Lower lobe of right lung (tissue), 2 donors: Measurements from ENCODE around the gene MAGI1. TPM values are rescaled to one million over a fixed set of nuclear protein-coding genes. Genes with fewer than 3 reads are reported as not detected.

Source experiments
- ATAC-seq, 2 donors: fragments of 200-7000 bp; cut with Tn5 transposase; one replicate each; pipeline ENCODE4 v1.9.1; 2020 to 2022; ENCODE audit warnings: mild to moderate bottlenecking in 2 of 2, moderate library complexity in 2 of 2
- DNase-seq: peaks from one replicate; pipeline ENCODE4 v3.0.0-alpha.2; 2020
- H3K27ac ChIP-seq: fragments of 200-600 bp; one replicate; pipeline ENCODE4 v1.8.0; 2022
- H3K27me3 ChIP-seq: fragments of 200-600 bp; one replicate; pipeline ENCODE4 v1.8.0; 2022; ENCODE audit warnings: low read depth
- H3K36me3 ChIP-seq: fragments of 200-600 bp; one replicate; pipeline ENCODE4 v1.8.0; 2022; ENCODE audit warnings: mild to moderate bottlenecking
- H3K4me1 ChIP-seq: fragments of 200-600 bp; one replicate; pipeline ENCODE4 v1.8.0; 2022
- H3K4me3 ChIP-seq: fragments of 200-600 bp; one replicate; pipeline ENCODE4 v1.8.0; 2022; ENCODE audit warnings: mild to moderate bottlenecking
- H3K9me3 ChIP-seq: fragments of 200-600 bp; one replicate; pipeline ENCODE4 v1.8.0; 2022
- intact Hi-C: fragments of 100-400 bp; cut with DNase I; formaldehyde crosslinking; loops from one replicate; pipeline ENCODE4 v1.11.0; 2022
- total RNA-seq: library from RNA; stranded (reverse); fragmentation: NEBNext Ultra II Directional; extraction: Animal tissue kit (Norgen Biotek cat#: 25700); gene quantifications from one replicate; pipeline ENCODE4 v1.2.1, GENCODE V29; 2021
- TF ChIP-seq, protein P1 (sequence below): fragments of 200-600 bp; IDR thresholded peaks from one replicate; pipeline ENCODE4 v1.8.0; 2022; ENCODE audit warnings: antibody characterized with exemption, mild to moderate bottlenecking
- donor health status: DM: no; HTN: yes; CAD: no; lungs with severe emphysema.

The MAGI1 gene
- total RNA-seq, 1 donor from 2014 or later = 35.5 TPM

GRCh38 chr3:65875393-65876027 lies 163.2 kb downstream of the MAGI1 start:
- TF ChIP-seq, protein P1, sequence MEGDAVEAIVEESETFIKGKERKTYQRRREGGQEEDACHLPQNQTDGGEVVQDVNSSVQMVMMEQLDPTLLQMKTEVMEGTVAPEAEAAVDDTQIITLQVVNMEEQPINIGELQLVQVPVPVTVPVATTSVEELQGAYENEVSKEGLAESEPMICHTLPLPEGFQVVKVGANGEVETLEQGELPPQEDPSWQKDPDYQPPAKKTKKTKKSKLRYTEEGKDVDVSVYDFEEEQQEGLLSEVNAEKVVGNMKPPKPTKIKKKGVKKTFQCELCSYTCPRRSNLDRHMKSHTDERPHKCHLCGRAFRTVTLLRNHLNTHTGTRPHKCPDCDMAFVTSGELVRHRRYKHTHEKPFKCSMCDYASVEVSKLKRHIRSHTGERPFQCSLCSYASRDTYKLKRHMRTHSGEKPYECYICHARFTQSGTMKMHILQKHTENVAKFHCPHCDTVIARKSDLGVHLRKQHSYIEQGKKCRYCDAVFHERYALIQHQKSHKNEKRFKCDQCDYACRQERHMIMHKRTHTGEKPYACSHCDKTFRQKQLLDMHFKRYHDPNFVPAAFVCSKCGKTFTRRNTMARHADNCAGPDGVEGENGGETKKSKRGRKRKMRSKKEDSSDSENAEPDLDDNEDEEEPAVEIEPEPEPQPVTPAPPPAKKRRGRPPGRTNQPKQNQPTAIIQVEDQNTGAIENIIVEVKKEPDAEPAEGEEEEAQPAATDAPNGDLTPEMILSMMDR = no peak
- H3K9me3 ChIP-seq = no peaks in the 10 kb centered on the region
- DNase-seq = no peak
- no peaks in the 10 kb centered on the region for H3K36me3 ChIP-seq
- H3K27me3 ChIP-seq = no peaks in the 10 kb centered on the region
- no peak overlapping the region for H3K4me3 ChIP-seq
- H3K4me1 ChIP-seq = peaks cover 14% of the 10 kb centered on the region
- no peak for ATAC-seq
- intact Hi-C loops = no loop called here
- H3K27ac ChIP-seq = no peak overlapping the region

GRCh38 chr3:65873869-65874268 lies 164.8 kb downstream of the MAGI1 start:
- intact Hi-C loops = no loop called here
- Histone ChIP-seq H3K27me3 (no peaks in the 10 kb centered on the region), H3K4me1 (peaks cover 14% of the 10 kb centered on the region), H3K9me3 (no peaks in the 10 kb centered on the region), H3K27ac (no peak overlapping the region), H3K36me3 (no peaks in the 10 kb centered on the region), H3K4me3 (no peak overlapping the region)
- TF ChIP-seq, protein P1 = no peak
- no peak for DNase-seq
- no peak for ATAC-seq

- no peak for DNase-seq
- H3K9me3 ChIP-seq = no peaks in the 10 kb centered on the region
- peaks cover 14% of the 10 kb centered on the region for H3K4me1 ChIP-seq
- H3K27ac ChIP-seq = no peak overlapping the region
- TF ChIP-seq, protein P1 = no peak
- H3K4me3 ChIP-seq = no peak overlapping the region
- no peaks in the 10 kb centered on the region for H3K27me3 ChIP-seq
- no peaks in the 10 kb centered on the region for H3K36me3 ChIP-seq
- ATAC-seq = no peak
- intact Hi-C loops = no loop called here
Measured at GRCh38 chr3:65873028-65873427, 165.7 kb downstream of the MAGI1 start.

GRCh38 chr3:65871305-65872141 lies 167.2 kb downstream of the MAGI1 start:
- no peaks in the 10 kb centered on the region for H3K27me3 ChIP-seq
- peaks cover 14% of the 10 kb centered on the region for H3K4me1 ChIP-seq
- H3K27ac ChIP-seq = no peak overlapping the region
- intact Hi-C loops = no loop called here
- no peak overlapping the region for H3K4me3 ChIP-seq
- TF ChIP-seq, protein P1 = no peak
- no peaks in the 10 kb centered on the region for H3K9me3 ChIP-seq
- H3K36me3 ChIP-seq = no peaks in the 10 kb centered on the region
- ATAC-seq (peak; percentile 40 to 77), DNase-seq (peak; percentile 64)

DNA sequence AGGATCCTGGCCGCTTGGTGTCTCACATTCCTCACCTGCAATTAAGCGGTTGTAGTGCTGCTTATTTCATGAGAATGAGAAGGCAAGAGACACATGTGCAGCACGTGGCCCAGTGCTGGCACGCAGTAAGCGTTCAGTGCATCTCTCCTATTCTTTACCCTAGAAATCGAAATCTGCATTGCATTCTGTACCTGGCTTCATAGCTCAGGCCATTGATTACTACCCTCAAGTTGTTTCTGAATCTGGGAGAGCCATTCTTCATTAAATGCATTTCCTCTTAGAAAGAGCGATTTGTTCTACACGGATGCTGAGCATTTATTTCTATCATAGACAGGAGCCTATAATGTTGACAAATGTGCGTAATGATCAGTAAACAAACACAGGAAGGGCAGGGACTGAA lies 168.9 kb downstream of the MAGI1 start:
- TF ChIP-seq, protein P1 = no peak
- H3K4me1 ChIP-seq = peaks cover 14% of the 10 kb centered on the region
- H3K9me3 ChIP-seq = no peaks in the 10 kb centered on the region
- intact Hi-C loops = no loop called here
- no peak for ATAC-seq
- no peaks in the 10 kb centered on the region for H3K27me3 ChIP-seq
- no peak overlapping the region for H3K27ac ChIP-seq
- H3K4me3 ChIP-seq = no peak overlapping the region
- no peak for DNase-seq
- H3K36me3 ChIP-seq = no peaks in the 10 kb centered on the region
